PFSK-1 (cell line): ENCODE results near the gene C1orf105.

ENCODE experiments used
- SIN3A ChIP-seq: IDR thresholded peaks from 2 replicates; pipeline ENCODE4 v1.6.1; 2012; ENCODE audit warnings: mild to moderate bottlenecking, low read length, moderate library complexity, borderline replicate concordance; ENCODE audit not compliant: insufficient read depth
- TAF1 ChIP-seq: IDR thresholded peaks from 2 replicates; pipeline ENCODE4 v1.6.1; 2012; ENCODE audit warnings: low read length, control low read depth, borderline replicate concordance; ENCODE audit not compliant: insufficient read depth

- TF ChIP-seq SIN3A: no peak
- TF ChIP-seq TAF1: no peak
Observed at GRCh38 chr1:172405912-172406311, 14.6 kb upstream of the C1orf105 start.
